ENCODE data around the gene YTHDC2. TPM values are rescaled to one million over a fixed set of nuclear protein-coding genes. Genes with fewer than 3 reads are reported as not detected.

Gene YTHDC2
- total and polyA plus RNA-seq, 12 donors: 4.9 to 20.9 (median 13.0) TPM

DNA sequence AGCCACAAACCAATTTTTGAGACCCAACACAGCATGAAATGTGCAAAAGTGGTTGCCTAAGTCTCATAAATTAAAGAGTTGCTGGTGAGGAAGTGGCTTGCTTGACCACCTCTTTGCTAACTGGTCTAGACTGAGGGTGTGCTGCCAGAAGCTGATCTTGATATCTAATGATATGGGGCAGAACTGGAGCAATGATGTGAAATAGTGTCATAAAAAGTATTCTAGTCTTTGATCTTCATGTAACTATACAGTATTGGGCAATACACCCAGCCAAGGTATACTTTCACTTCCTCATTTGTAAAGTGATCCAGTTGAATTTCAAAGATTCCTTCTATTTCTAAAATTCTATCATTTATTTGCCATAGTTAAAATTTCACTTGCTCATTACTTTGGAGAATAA is 5.9 kb upstream of the YTHDC2 start:
- TF ChIP-seq, protein P1, sequence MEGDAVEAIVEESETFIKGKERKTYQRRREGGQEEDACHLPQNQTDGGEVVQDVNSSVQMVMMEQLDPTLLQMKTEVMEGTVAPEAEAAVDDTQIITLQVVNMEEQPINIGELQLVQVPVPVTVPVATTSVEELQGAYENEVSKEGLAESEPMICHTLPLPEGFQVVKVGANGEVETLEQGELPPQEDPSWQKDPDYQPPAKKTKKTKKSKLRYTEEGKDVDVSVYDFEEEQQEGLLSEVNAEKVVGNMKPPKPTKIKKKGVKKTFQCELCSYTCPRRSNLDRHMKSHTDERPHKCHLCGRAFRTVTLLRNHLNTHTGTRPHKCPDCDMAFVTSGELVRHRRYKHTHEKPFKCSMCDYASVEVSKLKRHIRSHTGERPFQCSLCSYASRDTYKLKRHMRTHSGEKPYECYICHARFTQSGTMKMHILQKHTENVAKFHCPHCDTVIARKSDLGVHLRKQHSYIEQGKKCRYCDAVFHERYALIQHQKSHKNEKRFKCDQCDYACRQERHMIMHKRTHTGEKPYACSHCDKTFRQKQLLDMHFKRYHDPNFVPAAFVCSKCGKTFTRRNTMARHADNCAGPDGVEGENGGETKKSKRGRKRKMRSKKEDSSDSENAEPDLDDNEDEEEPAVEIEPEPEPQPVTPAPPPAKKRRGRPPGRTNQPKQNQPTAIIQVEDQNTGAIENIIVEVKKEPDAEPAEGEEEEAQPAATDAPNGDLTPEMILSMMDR (IDR thresholded peaks at IDR 0.05): no peak
- Histone ChIP-seq H3K27me3 (peaks cover 0 to 46% (median 0%) of the 10 kb centered on the region in 7 donors), H3K36me3 (no peaks in the 10 kb centered on the region), H3K27ac (no peak overlapping the region), H3K4me3 (no peak overlapping the region), H3K9me3 (no peaks in the 10 kb centered on the region), H3K4me1 (no peaks in the 10 kb centered on the region)
- DNase-seq: no peak
- ATAC-seq: no peak
- intact Hi-C loops (cut with DNase I): loop anchor here in 3 of 10 donors (5.0 to 10.0 kb wide), 2 partner anchors 125 to 133 kb away; no protein-coding TSS in a partner anchor

DNA sequence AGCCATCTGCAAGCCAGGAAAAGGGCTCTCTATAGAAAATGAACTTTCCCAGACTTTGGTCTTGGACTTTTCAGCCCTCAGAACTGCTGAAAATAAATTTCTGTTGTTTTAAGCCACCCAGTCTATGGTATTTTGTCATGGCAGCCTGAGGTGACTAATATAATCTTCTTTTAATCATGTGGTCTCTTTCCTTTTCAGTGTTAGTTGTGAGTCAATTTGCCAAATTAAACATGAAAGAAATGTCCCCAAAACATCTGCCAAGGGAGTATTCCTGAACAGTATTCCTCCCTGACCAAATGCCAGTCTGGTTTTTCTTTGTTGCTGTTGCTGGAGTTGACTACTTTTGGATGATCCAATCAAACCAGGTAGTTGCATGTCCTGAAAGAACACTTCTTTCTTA is 4.7 kb upstream of the YTHDC2 start:
- no peak for DNase-seq
- intact Hi-C loops (cut with DNase I): loop anchor here in 4 of 10 donors (2.0 to 10.0 kb wide), 3 partner anchors 126 to 512 kb away; no protein-coding TSS in a partner anchor
- Histone ChIP-seq H3K27ac (no peak overlapping the region), H3K9me3 (no peaks in the 10 kb centered on the region), H3K4me3 (no peak overlapping the region), H3K36me3 (no peaks in the 10 kb centered on the region), H3K4me1 (peaks cover 0 to 6% (median 3%) of the 10 kb centered on the region in 9 donors), H3K27me3 (peaks cover 0 to 43% (median 0%) of the 10 kb centered on the region in 7 donors)
- TF ChIP-seq, protein P1 (IDR thresholded peaks at IDR 0.05): no peak
- no peak for ATAC-seq

DNA sequence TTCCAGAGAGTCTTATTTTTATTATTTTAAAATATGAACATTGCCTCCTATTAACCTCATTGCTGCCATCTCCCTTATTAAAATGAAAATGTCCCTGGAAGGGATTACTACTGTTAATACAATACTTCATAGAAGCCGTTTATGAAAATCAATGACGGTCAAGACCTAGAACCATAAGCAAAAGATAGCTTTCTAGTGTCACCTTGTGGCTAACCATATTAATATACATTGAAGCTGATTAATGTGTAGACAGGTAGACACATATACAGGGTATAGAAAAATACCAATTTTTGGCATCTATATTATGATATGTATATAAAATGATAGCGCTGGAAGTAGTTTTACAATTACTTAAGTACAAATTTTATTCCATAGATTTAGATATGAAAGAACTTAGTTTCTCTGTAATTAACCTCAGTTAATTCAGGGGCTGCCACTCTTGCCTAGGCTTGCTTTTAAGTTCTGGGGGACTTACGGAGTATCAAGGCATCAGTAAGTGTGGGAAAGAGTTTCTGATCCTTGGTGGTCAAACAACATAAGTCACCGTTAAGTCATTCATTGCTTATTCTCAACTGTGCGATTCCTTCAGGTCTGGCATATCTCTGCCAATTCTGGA is 2.5 kb upstream of the YTHDC2 start:
- Histone ChIP-seq H3K4me1 (peaks cover 0 to 24% (median 18%) of the 10 kb centered on the region in 9 donors), H3K36me3 (peaks cover 0 to 8% (median 0%) of the 10 kb centered on the region in 9 donors), H3K27me3 (peaks cover 0 to 29% (median 0%) of the 10 kb centered on the region in 7 donors), H3K27ac (no peak overlapping the region), H3K4me3 (no peak overlapping the region), H3K9me3 (no peaks in the 10 kb centered on the region)
- TF ChIP-seq, protein P1 (IDR thresholded peaks at IDR 0.05): peak in 7 of 9 donors; percentile 32 to 64 (median 47)
- intact Hi-C loops (cut with DNase I): loop anchor here in 9 of 10 donors (2.0 to 10.0 kb wide), 12 partner anchors 130 to 534 kb away; partner anchors contain the start of gene DCP2 (in 1 of the 9)
- ATAC-seq (no peak), DNase-seq (no peak)
- WGBS, 2 donors: 56 to 57% methylated on average over 6 of the region's 6 CpGs

DNA sequence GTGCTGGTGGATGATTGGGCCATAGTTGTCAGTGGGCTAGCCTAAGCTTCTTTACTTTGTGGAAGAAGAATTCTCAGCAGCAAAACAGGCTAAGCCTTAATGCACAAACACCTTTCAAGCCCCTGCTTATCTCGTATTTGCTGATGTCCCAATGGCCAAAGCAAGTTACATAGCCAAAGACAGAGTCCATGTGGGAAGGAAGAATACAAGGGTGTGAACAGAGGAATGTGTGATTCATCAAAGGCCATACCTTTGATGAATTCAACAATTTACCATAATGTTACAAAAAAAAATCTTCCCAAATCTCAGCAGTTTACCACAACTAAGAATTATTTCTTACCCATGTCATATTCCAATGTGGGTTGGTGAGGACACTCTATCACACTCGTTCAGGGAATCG is 1.2 kb upstream of the YTHDC2 start:
- Histone ChIP-seq H3K27ac (no peak overlapping the region), H3K36me3 (peaks cover 0 to 18% (median 0%) of the 10 kb centered on the region in 9 donors), H3K4me1 (peaks cover 0 to 36% (median 26%) of the 10 kb centered on the region in 9 donors), H3K9me3 (no peaks in the 10 kb centered on the region), H3K27me3 (peaks cover 0 to 19% (median 0%) of the 10 kb centered on the region in 7 donors), H3K4me3 (no peak overlapping the region)
- DNase-seq (no peak), ATAC-seq (no peak)
- intact Hi-C loops (cut with DNase I): loop anchor here in 9 of 10 donors (2.0 to 10.0 kb wide), 10 partner anchors 132 to 535 kb away; partner anchors contain the start of gene DCP2 (in 1 of the 9)
- TF ChIP-seq, protein P1 (IDR thresholded peaks at IDR 0.05): no peak
- 90 to 95% methylated on average over 3 of the region's 3 CpGs for WGBS, 2 donors

Measured in heart right ventricle (tissue), 16 donors.